Transverse colon (tissue), 4 donors: ENCODE results near the gene TRIM33. TPM values are rescaled to one million over a fixed set of nuclear protein-coding genes. Genes with fewer than 3 reads are reported as not detected.

ENCODE experiments used
- DNase-seq: peaks from one replicate; pipeline ENCODE4 v3.0.0-alpha.2; 2019
- H3K27ac ChIP-seq, 4 donors: fragments of 200-600 bp; sonication (generic); 2 replicates each; pipeline ENCODE4 v1.5.1; 2016 to 2018; ENCODE audit warnings: inconsistent platforms in 4 of 4
- H3K27me3 ChIP-seq: fragments of 200-600 bp; sonication (generic); 2 replicates; pipeline ENCODE4 v1.5.1; 2017; ENCODE audit warnings: inconsistent platforms
- H3K36me3 ChIP-seq, 4 donors: fragments of 200-600 bp; sonication (generic); 2 replicates each; pipeline ENCODE4 v1.5.1; 2017 to 2019; ENCODE audit warnings: inconsistent platforms in 4 of 4
- H3K4me1 ChIP-seq, 4 donors: fragments of 200-600 bp; sonication (generic); 2 replicates each; pipeline ENCODE4 v1.5.1; 2017 to 2020; ENCODE audit warnings: inconsistent platforms in 4 of 4
- H3K4me3 ChIP-seq, 4 donors: fragments of 200-600 bp; sonication (generic); 1 replicate in 1 of 4; 2 replicates in 3 of 4; pipeline versions ENCODE4 v1.5.1 to v1.6.1; 2017 to 2019; ENCODE audit warnings: inconsistent platforms in 4 of 4
- H3K9me3 ChIP-seq, 2 donors: fragments of 200-600 bp; sonication (generic); 2 replicates each; pipeline ENCODE4 v1.5.1; 2017 to 2019; ENCODE audit warnings: inconsistent platforms in 2 of 2
- CTCF ChIP-seq, 5 experiments: fragments of 200-600 bp in 3 of 5; fragments of 450-650 bp in 2 of 5; sonication (generic) in 3 of 5; IDR thresholded peaks; 1 replicate in 2 of 5; 2 replicates in 3 of 5; pipeline ENCODE4 v1.5.1; 2016 to 2017; ENCODE audit warnings: antibody characterized with exemption in 5 of 5, inconsistent platforms in 3 of 5, mild to moderate bottlenecking in 2 of 5, moderate library complexity in 1 of 5
- EP300 ChIP-seq: sonication (generic); formaldehyde crosslinking; IDR thresholded peaks from one replicate; pipeline ENCODE4 v1.6.1; 2017; ENCODE audit warnings: antibody characterized with exemption, low read depth
- POLR2A ChIP-seq: fragments of 450-650 bp; IDR thresholded peaks from one replicate; pipeline ENCODE4 v1.6.1; 2016; ENCODE audit warnings: antibody characterized with exemption, mild to moderate bottlenecking, moderate library complexity
- POLR2AphosphoS5 ChIP-seq, 3 donors: sonication (generic); formaldehyde crosslinking; IDR thresholded peaks; one replicate each; pipeline ENCODE4 v1.6.1; 2016; ENCODE audit warnings: antibody characterized with exemption in 3 of 3
- WGBS, 2 donors: methylation state at CpG; one replicate each; pipeline ENCODE4 v1.1.5; 2018; ENCODE audit warnings: low coverage in 1 of 2; 5-methylcytosine and 5-hydroxymethylcytosine counted together
- in situ Hi-C, 4 donors: fragments of 200-750 bp; cut with MboI; loops; one replicate each; pipeline versions ENCODE4 v1.15.0 to v1.15.1; 2017; ENCODE audit warnings: low sequenced_read_pairs in 3 of 4, low pct_ligation_motif_present in 1 of 4, low pct_unique_long_range_greater_than_20kb in 1 of 4
- intact Hi-C: fragments of 100-400 bp; cut with DNase I; formaldehyde crosslinking; loops from one replicate; pipeline ENCODE4 v1.15.1; 2023; ENCODE audit warnings: low total_unique reads
- total RNA-seq, 4 donors: library from RNA; depleted of rRNA; stranded (reverse); fragments of >200 nt; gene quantifications; one replicate each; pipeline ENCODE4 v1.1.0, GENCODE V29; 2016

The TRIM33 gene
- total RNA-seq, 4 donors from 2014 or later = 35.4 to 53.7 (median 44.1) TPM

- H3K27ac ChIP-seq = no peak overlapping the region
- no peak for DNase-seq
- no peaks in the 10 kb centered on the region for H3K27me3 ChIP-seq
- H3K4me1 ChIP-seq = no peaks in the 10 kb centered on the region
- no peak for TF ChIP-seq EP300
- no peak for TF ChIP-seq CTCF (IDR thresholded peaks at IDR 0.05)
- TF ChIP-seq POLR2AphosphoS5 (IDR thresholded peaks at IDR 0.05) = no peak
- TF ChIP-seq POLR2A = no peak
- H3K4me3 ChIP-seq = no peak overlapping the region
- intact Hi-C loops = no loop called here
- in situ Hi-C loops = no loop called here
- H3K9me3 ChIP-seq = no peaks in the 10 kb centered on the region
- peaks cover 0 to 16% (median 0%) of the 10 kb centered on the region in 4 donors for H3K36me3 ChIP-seq
Observed at GRCh38 chr1:114455102-114455785, 55.8 kb downstream of the TRIM33 start.

GRCh38 chr1:114454539-114454938 is 56.5 kb downstream of the TRIM33 start:
- Histone ChIP-seq H3K9me3 (no peaks in the 10 kb centered on the region), H3K4me3 (no peak overlapping the region), H3K27me3 (no peaks in the 10 kb centered on the region), H3K27ac (no peak overlapping the region), H3K4me1 (no peaks in the 10 kb centered on the region), H3K36me3 (peaks cover 0 to 16% (median 0%) of the 10 kb centered on the region in 4 donors)
- intact Hi-C loops (no loop called here), in situ Hi-C loops (no loop called here)
- no peak for TF ChIP-seq POLR2AphosphoS5 (IDR thresholded peaks at IDR 0.05)
- TF ChIP-seq CTCF (IDR thresholded peaks at IDR 0.05) = no peak
- no peak for TF ChIP-seq POLR2A
- no peak for TF ChIP-seq EP300
- no peak for DNase-seq
- 91 to 100% methylated on average over 1 of the region's 1 CpG for WGBS, 2 donors

GRCh38 chr1:114453361-114453784 is 57.6 kb downstream of the TRIM33 start:
- WGBS, 2 donors = 90 to 91% methylated on average over 2 of the region's 2 CpGs

More at GRCh38 chr1:114453361-114453784, 57.6 kb downstream of the TRIM33 start:
- Histone ChIP-seq H3K27me3 (no peaks in the 10 kb centered on the region), H3K9me3 (no peaks in the 10 kb centered on the region), H3K36me3 (peaks cover 0 to 16% (median 0%) of the 10 kb centered on the region in 4 donors), H3K4me1 (no peaks in the 10 kb centered on the region), H3K27ac (no peak overlapping the region), H3K4me3 (no peak overlapping the region)
- TF ChIP-seq POLR2AphosphoS5 (IDR thresholded peaks at IDR 0.05) (no peak), CTCF (IDR thresholded peaks at IDR 0.05) (no peak), EP300 (no peak), POLR2A (no peak)
- in situ Hi-C loops (no loop called here), intact Hi-C loops (no loop called here)
- no peak for DNase-seq
